ENCODE data around the gene GLRA3. TPM values are rescaled to one million over a fixed set of nuclear protein-coding genes. Genes with fewer than 3 reads are reported as not detected.

GLRA3 gene
- total RNA-seq, 1 donor from 2014 or later, result not detected

DNA sequence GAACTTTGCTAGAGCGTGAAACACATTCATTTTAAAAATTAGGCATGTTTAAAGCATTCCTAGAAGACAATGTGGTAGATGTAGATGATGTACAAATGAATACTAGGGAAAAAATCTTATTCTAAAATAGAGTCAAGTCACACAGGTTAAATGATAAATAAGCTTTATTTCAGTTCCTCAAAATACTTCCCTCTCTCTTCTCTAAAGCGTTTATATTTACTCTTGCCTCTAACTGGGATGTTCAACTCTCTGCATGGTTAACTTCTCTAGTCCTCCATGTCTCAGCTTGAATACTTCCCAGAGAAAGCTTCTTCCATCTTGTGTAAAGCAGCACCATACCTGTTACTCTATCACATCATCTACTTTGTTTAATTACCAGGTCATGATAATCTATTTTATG lies 30.9 kb upstream of the GLRA3 start:
- intact Hi-C loops (cut with micrococcal nuclease), result no loop called here
- no peak for DNase-seq
- no peak overlapping the region for H3K27ac ChIP-seq (replicated peaks)

DNA sequence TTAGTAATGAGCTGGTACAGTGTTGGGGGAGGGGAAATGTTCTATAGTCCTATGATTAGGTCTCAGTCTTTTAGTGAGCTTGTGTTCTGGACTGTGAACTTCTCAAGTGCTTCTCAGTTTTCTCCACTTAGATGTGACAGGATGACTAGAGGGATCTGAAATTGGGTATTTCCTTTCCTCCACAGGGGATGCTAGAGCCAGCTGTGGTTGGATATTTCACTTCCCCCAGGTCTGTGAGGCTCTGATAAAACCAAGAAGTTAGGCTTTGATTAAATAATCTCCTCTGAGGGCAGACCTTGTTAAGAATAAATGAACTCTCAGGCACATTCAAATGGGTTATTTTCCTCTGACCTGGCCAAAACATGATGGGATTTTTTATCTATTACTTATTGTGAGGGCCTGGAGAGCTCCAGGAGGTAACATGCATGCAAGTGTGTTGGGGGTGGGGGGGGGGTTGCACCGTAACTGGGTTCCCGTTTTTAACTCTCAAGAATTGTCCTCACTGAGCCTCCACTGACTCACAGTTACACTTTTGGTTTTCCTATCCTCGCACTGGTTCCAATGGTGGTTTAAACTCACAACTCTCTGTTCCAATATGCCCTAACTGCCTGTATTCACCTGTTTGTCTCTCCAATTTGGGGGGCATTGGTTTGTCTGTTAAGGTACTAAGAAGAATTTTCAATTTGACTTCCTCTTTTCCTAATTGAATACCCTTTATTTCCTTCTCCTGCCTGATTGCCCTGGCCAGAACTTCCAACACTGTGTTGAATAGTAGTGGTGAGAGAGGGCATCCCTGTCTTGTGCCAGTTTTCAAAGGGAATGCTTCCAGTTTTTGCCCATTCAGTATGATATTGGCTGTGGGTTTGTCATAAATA lies 28.1 kb upstream of the GLRA3 start:
- peaks cover 8% of the 10 kb centered on the region for H3K9me3 ChIP-seq (replicated peaks)
- TF ChIP-seq, protein P1, sequence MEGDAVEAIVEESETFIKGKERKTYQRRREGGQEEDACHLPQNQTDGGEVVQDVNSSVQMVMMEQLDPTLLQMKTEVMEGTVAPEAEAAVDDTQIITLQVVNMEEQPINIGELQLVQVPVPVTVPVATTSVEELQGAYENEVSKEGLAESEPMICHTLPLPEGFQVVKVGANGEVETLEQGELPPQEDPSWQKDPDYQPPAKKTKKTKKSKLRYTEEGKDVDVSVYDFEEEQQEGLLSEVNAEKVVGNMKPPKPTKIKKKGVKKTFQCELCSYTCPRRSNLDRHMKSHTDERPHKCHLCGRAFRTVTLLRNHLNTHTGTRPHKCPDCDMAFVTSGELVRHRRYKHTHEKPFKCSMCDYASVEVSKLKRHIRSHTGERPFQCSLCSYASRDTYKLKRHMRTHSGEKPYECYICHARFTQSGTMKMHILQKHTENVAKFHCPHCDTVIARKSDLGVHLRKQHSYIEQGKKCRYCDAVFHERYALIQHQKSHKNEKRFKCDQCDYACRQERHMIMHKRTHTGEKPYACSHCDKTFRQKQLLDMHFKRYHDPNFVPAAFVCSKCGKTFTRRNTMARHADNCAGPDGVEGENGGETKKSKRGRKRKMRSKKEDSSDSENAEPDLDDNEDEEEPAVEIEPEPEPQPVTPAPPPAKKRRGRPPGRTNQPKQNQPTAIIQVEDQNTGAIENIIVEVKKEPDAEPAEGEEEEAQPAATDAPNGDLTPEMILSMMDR (IDR thresholded peaks at IDR 0.05; ENCODE audit: borderline replicate concordance), result no peak
- no peaks in the 10 kb centered on the region for H3K4me1 ChIP-seq
- H3K27ac ChIP-seq (replicated peaks), result no peak overlapping the region
- H3K4me3 ChIP-seq, result no peak overlapping the region
- H3K27me3 ChIP-seq (ENCODE audit: low read depth), result no peaks in the 10 kb centered on the region
- DNase-seq, result no peak
- H3K36me3 ChIP-seq, result no peaks in the 10 kb centered on the region
- intact Hi-C loops (cut with micrococcal nuclease), result no loop called here

More for the DNA sequence above, 30.9 kb upstream of the GLRA3 start:
- no peak overlapping the region for H3K4me3 ChIP-seq
- no peaks in the 10 kb centered on the region for H3K27me3 ChIP-seq (ENCODE audit: low read depth)
- TF ChIP-seq, protein P1 (IDR thresholded peaks at IDR 0.05; ENCODE audit: borderline replicate concordance), result no peak
- no peaks in the 10 kb centered on the region for H3K36me3 ChIP-seq
- H3K9me3 ChIP-seq (replicated peaks), result peaks cover 8% of the 10 kb centered on the region
- H3K4me1 ChIP-seq, result no peaks in the 10 kb centered on the region

DNA sequence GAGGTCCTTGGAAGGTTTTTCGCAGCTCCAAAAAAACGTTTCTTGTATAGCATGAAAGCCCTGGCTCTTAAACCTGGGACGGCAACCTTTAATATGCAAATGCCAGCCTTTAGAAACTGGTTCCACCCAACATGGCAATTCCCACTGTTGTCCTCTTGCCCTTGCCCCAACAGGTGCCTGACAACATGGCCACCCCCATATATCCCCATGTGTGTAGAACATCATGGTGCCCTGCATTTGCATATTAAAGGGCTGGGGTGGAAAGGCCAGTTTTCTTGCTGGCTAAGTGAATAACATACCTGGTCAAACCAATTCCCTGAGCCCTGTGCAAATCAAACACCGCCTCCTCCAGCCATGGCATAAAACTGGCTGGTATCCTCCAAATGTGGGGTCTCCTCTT lies 26.0 kb upstream of the GLRA3 start:
- TF ChIP-seq, protein P1 (IDR thresholded peaks at IDR 0.05; ENCODE audit: borderline replicate concordance), result no peak
- Histone ChIP-seq H3K9me3 (replicated peaks) (peaks cover 8% of the 10 kb centered on the region), H3K4me3 (no peak overlapping the region), H3K27ac (replicated peaks) (no peak overlapping the region), H3K36me3 (no peaks in the 10 kb centered on the region), H3K27me3 (ENCODE audit: low read depth) (no peaks in the 10 kb centered on the region), H3K4me1 (no peaks in the 10 kb centered on the region)
- no peak for DNase-seq
- intact Hi-C loops (cut with micrococcal nuclease), result no loop called here

DNA sequence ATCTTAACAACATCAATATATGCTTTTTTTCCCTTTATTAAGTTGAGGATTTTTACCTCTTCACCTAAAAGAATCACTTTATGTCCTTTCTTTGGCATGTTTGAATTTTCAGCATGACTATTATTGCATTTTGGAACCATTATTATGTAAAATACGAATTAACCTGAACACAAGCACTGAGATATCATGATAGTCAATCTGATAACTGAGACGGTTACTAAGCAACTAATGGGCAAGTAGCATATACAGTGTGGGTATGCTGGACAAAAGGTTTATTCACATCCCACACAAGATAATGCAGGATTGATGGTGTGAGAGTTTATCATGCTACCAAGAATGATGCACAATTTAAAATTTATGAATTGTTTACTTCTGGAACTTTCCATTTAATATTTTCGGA lies 24.6 kb upstream of the GLRA3 start:
- peaks cover 5% of the 10 kb centered on the region for H3K9me3 ChIP-seq (replicated peaks)
- TF ChIP-seq, protein P1 (IDR thresholded peaks at IDR 0.05; ENCODE audit: borderline replicate concordance), result no peak
- intact Hi-C loops (cut with micrococcal nuclease), result no loop called here
- H3K36me3 ChIP-seq, result no peaks in the 10 kb centered on the region
- no peak for DNase-seq
- H3K27ac ChIP-seq (replicated peaks), result no peak overlapping the region
- H3K4me1 ChIP-seq, result no peaks in the 10 kb centered on the region
- no peak overlapping the region for H3K4me3 ChIP-seq
- H3K27me3 ChIP-seq (ENCODE audit: low read depth), result no peaks in the 10 kb centered on the region

DNA sequence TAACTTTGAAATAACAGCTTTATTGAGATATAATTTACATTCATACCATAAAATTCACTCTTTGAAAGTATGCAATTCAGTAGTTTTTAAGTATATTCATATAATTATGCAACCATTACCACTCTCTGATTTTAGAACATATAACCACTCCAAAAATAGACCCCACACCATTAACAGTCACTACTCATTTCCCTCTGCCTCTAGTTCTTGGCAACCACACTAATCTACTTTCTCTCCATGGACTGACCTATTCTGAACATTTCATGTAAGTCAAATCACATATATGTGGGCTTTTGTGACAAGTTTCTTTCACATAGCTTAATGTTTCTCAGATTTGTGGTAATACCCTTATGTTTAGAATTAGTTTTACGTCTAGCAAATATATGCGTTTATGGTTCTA lies 19.5 kb upstream of the GLRA3 start:
- no peaks in the 10 kb centered on the region for H3K4me1 ChIP-seq
- H3K27ac ChIP-seq (replicated peaks), result no peak overlapping the region
- H3K36me3 ChIP-seq, result no peaks in the 10 kb centered on the region
- H3K27me3 ChIP-seq (ENCODE audit: low read depth), result no peaks in the 10 kb centered on the region
- TF ChIP-seq, protein P1 (IDR thresholded peaks at IDR 0.05; ENCODE audit: borderline replicate concordance), result no peak
- no peak for DNase-seq
- intact Hi-C loops (cut with micrococcal nuclease), result no loop called here
- H3K9me3 ChIP-seq (replicated peaks), result peaks cover 8% of the 10 kb centered on the region
- H3K4me3 ChIP-seq, result no peak overlapping the region
